ENCODE measurements around the gene OLFM2.

Gene OLFM2

GRCh38 chr19:9909251-9909650, 27.1 kb downstream of the OLFM2 start:
- DNase-seq (ENCODE audit: low read depth in 2 of 2), result no peak

DNA sequence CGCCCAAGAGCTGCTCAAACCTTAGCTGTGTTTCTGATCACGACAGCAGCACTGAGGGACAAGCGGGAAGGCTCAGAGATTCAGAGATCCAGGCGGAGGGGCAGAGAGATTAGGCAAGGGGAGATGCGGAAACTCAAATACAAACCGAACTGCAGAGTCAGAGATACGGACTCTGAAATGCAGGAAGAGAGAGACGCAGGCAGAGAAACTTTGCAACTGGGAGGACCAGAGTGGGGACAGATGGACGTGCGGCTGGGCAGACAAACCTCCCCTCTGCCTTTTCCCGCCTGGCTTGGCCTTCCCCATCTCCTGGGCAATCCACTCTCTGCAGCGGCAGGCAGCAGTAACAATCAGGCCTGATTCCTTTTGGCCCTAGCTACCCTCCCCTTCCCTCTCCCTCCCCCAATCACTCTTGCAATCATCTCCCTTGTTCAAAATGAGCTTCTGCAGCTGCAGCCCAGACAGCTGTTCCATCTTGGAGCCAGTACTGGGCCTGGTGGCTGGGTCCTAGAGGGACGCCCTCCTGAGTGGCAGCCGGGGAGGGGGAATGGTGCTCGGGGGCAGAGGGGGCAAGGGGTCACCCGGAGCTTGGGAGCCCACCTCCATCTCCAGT, 29.7 kb downstream of the OLFM2 start:
- DNase-seq (ENCODE audit: low read depth in 2 of 2), result no peak

DNA sequence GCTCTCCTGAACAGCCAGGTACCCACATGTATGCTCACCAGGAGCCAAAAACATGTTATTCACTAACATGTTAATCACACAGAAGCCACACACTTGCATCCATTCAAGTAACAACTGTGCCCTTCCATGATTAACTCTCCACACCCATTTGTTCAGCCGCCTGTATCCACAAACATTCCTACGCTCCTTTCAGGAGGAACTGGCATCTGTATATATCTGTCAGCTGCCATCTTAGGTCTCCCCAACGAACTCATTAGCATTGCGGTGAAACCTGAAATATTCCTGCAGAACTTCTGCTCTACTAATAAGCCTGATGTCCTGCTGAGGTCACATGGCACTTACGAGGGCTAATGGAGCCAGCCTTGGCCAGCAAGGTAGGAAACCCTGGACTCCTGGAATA, 33.0 kb downstream of the OLFM2 start:
- no peak for DNase-seq (ENCODE audit: low read depth in 2 of 2)

DNA sequence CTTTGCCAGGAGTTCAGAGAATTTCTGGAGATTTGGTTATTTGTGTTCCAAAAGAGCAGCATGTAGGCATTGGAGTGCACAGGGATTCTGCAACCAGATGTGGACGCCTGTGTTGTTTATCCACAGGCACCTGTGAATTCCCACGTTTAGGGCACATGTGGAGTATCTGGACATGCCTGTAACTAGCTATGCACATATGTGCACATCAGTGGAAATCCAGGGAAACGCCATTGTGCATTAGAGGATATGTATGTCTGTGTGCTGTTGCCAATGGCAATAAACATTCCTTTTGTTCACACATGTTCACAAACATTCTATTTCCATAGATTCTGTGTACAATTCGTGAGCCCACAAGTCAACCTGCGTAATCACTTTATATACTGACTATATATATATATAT, 34.7 kb downstream of the OLFM2 start:
- DNase-seq (ENCODE audit: low read depth in 2 of 2), result no peak

GRCh38 chr19:9901020-9901419, 35.3 kb downstream of the OLFM2 start:
- DNase-seq (ENCODE audit: low read depth in 2 of 2), result no peak

GRCh38 chr19:9891609-9892373, 44.5 kb downstream of the OLFM2 start:
- no peak for DNase-seq (ENCODE audit: low read depth in 2 of 2)

DNA sequence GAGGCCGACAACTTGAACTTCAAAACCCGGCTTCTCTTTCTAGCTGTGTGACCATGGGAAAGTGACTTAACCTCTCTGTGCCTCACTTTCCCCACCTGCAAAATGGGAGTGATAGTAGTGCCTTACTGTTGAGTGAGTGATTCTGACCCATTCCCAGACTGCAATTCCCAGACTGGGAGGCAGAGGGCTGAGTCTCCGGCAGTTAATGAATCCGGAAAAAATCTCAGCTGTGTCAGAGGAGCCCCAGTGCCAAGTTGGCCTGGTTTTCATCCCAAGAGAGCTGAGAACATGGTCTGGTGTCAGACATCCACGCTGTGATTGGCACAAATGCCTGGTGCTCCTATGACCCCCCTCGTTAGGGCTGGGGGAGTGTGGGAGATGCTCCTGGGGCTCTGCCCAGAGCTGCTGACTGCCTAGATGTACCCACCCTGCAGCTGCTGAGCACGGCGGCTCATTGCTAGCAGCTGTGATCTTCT, 51.2 kb downstream of the OLFM2 start:
- no peak for DNase-seq (ENCODE audit: low read depth in 2 of 2)

DNA sequence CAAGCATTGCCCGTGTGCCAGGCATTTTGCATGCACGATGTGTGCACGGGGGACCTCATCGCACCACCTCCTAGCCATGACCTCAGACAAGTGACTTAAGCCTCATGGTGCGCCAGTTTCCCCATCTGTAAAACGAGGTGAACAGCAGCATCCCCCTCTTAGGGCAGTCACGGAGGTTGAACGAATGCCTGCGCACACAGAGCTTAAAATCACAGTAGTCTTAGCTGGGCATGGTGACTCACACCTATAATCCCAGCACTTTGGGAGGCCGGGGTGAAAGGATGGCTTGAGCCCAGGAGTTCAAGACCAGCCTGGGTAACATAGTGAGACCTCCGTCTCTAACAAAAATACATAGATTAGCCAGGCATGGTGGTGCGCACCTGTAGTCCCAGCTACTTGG, 52.6 kb downstream of the OLFM2 start:
- DNase-seq (ENCODE audit: low read depth in 2 of 2), result no peak

- no peak for DNase-seq (ENCODE audit: low read depth in 2 of 2)
Observed at GRCh38 chr19:9883231-9883758, 53.0 kb downstream of the OLFM2 start.

DNA sequence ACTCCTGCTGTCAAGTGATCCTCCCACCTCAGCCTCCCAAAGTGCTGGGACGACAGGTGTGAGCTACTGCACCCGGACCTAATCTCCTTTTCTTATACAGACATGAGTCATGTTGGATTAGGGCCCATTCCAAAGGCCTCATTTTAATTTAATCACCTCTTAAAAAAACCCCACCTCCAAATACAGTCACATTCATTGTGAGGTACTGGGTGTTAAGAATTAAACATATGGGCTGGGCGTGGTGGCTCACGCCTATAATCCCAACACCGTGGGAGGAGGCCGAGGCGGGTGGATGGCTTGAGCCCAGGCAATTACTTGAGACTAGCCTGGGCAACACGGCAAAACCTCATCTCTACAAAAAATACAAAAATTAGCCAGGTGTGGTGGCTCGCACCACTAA, 54.6 kb downstream of the OLFM2 start:
- no peak for DNase-seq (ENCODE audit: low read depth in 2 of 2)

DNA sequence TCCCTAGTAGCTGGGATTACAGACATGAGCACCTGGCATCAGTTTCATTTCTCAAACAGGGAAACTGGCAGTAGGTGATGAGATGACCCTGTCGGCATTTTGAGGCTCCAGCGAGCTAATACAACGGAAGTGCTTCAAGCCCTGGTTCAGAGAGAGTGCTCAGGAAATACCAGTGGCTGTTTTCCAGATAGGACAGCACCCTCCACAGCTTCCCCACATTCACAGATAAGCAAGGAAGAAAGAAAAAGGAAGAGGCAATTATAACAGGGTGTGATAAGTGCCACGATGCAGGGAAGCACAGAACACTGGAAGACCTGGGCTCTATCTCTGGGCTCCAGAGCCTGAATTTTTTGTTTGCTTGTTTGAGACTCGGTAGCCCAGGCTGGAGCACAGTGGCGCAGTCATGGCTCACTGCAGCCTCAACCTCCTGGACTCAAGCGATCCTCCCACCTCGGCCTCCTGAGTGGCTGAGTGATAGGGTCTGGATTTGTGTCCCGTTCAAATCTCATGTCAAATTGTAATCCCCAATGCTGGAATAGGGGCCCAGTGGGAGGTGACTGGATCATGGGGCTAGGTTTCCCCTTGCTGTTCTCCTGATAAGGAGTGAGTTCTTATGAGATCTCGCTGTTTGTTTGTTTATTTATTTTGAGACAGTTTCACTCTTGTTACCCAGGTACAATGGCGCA, 57.7 kb downstream of the OLFM2 start:
- DNase-seq (ENCODE audit: low read depth in 2 of 2), result no peak

GRCh38 chr19:9877780-9878510, 58.4 kb downstream of the OLFM2 start:
- no peak for DNase-seq (ENCODE audit: low read depth in 2 of 2)

DNA sequence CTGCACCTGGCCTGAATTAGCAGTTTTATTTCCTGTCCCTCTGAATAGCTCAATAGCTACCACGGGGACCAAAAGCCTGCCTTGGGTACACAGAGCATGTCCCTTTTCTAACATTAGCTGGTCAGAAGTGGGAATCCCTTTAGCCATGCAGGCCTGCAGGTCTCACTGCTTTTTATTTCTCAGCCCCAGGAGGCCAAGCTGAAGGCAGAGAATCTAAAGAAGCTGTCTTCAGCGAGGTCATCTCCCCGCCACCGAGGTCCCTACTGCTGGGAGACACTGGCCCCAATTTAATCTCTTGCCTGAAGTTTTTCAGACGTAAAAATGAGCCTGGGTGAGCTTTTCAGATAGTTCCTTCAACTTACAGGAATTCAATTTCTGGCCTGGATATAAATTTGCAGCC, 60.5 kb downstream of the OLFM2 start:
- no peak for DNase-seq (ENCODE audit: low read depth in 2 of 2)

DNA sequence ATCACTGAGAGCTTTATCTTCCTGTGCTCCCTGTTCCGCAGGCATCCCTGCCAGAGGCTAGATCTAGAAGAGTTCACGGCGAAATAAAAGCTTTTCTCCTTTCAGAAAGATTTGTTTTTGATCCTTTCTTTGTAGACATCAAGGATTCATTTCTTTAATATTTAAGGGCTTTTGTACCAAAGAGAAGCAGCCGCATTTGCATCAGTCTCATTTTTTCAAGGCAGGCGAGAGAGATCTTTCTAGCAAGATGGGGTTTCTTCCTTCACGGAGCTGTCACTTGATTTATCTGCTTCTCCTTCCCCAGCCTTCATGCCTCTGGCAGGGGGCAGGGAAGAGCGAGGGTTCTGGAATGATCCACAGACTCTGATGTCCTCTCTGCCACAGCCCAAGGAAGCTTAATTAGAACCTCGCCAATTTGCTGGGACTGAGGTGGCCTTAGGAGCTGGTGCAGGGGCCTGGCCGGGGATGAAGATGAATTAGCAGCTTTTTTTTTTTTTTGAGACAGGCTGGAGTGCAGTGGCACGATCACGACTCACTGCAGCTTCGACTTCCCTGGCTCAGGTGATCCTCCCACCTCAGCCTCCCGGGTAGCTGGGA, 61.2 kb downstream of the OLFM2 start:
- no peak for DNase-seq (ENCODE audit: low read depth in 2 of 2)

DNA sequence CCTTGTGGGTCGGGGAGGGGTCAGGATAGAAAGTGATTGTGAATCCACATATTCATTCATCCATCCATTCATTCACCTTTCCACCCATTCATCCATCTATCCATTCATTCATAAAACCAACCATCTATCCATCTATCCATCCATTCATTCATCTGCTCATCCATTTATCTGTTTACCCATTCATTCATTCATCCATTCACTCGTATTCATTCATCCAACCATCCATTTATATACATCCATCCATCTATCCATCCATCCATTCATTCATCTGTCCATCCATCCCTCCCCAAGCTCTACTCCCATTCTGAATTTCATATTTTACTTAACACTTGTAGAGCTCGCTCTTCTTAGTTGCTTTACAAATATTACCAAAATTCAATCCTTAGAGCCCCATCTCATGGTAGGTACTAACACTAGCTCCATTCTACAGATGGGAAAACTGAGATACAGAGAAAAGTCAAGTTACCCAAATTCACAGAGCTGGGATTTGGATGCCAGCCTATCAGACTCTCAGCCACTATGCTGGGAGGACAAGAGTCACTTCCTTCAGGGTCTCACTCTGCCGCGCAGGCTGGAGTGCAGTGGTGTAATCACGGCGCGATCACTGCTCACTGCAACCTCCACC, 63.6 kb downstream of the OLFM2 start:
- DNase-seq (ENCODE audit: low read depth in 2 of 2), result no peak

GRCh38 chr19:9871626-9872338, 64.5 kb downstream of the OLFM2 start:
- DNase-seq (ENCODE audit: low read depth in 2 of 2), result no peak

GRCh38 chr19:9868983-9869617, 67.2 kb downstream of the OLFM2 start:
- no peak for DNase-seq (ENCODE audit: low read depth in 2 of 2)

- no peak for DNase-seq (ENCODE audit: low read depth in 2 of 2)
Observed at GRCh38 chr19:9865732-9866501, 70.4 kb downstream of the OLFM2 start.

DNA sequence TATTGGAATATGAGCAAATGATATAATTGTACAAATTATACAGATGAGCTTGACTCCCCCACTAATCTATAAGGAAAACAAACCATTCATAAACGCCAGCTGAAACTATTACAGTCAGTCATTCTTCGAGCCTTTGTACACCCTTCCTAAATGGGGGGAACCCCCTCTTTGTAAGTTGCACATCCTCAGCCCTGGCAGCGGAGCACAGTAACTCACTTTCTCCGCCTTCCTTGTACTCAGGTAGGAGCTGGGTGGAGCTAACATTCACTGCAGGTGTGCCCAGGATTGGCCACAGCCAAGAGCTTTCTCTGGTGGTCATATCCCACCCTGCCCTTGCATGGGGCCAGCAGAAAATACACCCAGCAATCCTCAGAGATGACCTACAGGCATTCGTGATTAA, 72.6 kb downstream of the OLFM2 start:
- DNase-seq (ENCODE audit: low read depth in 2 of 2), result no peak
